KMS-11 (cell line): ENCODE measurements around the gene AK9.

Source experiments
- H2AFZ ChIP-seq: fragments of 200-600 bp; sonication (generic); 2 replicates; pipeline ENCODE4 v1.6.1; 2016; ENCODE audit warnings: antibody characterized with exemption, mixed run types, low read depth
- H3K27ac ChIP-seq: fragments of 200-600 bp; sonication (generic); 2 replicates; pipeline ENCODE4 v1.6.1; 2016; ENCODE audit warnings: mild to moderate bottlenecking, mixed run types
- H3K27me3 ChIP-seq: fragments of 200-600 bp; sonication (generic); 2 replicates; pipeline ENCODE4 v1.6.1; 2017; ENCODE audit warnings: mild to moderate bottlenecking, low read depth, mixed run types, moderate library complexity; ENCODE audit not compliant: insufficient read depth
- H3K36me3 ChIP-seq: fragments of 200-600 bp; sonication (generic); 2 replicates; pipeline ENCODE4 v1.6.1; 2017; ENCODE audit warnings: mild to moderate bottlenecking, mixed run types; ENCODE audit not compliant: insufficient read depth
- H3K4me1 ChIP-seq: fragments of 200-600 bp; sonication (generic); 2 replicates; pipeline ENCODE4 v1.6.1; 2016; ENCODE audit warnings: mild to moderate bottlenecking, low read depth, mixed run types; ENCODE audit not compliant: poor library complexity, severe bottlenecking
- H3K4me2 ChIP-seq: fragments of 200-600 bp; sonication (generic); 2 replicates; pipeline ENCODE4 v1.7.0; 2016; ENCODE audit warnings: mild to moderate bottlenecking, mixed run types
- H3K4me3 ChIP-seq: fragments of 200-600 bp; sonication (generic); IDR thresholded peaks from 2 replicates; pipeline ENCODE4 v1.6.1; 2017; ENCODE audit warnings: low read depth, low read length, mixed read lengths; ENCODE audit not compliant: insufficient read depth
- H3K79me2 ChIP-seq: fragments of 200-600 bp; sonication (generic); 2 replicates; pipeline ENCODE4 v1.6.1; 2016; ENCODE audit warnings: low read depth, mixed run types; ENCODE audit not compliant: insufficient read depth
- H3K9ac ChIP-seq: fragments of 200-600 bp; sonication (generic); 2 replicates; pipeline ENCODE4 v1.6.1; 2016; ENCODE audit warnings: mild to moderate bottlenecking, mixed run types
- H4K20me1 ChIP-seq: fragments of 200-600 bp; sonication (generic); 2 replicates; pipeline ENCODE4 v1.6.1; 2016; ENCODE audit warnings: mild to moderate bottlenecking, mixed run types; ENCODE audit not compliant: insufficient read depth
- TF ChIP-seq, protein P1 (sequence below): fragments of 200-600 bp; sonication (generic); conservative IDR thresholded peaks from 2 replicates; pipeline ENCODE4 v1.6.1; 2017; ENCODE audit warnings: low read depth, mild to moderate bottlenecking, antibody characterized with exemption, low read length, moderate library complexity, mixed read lengths

AK9 gene

DNA sequence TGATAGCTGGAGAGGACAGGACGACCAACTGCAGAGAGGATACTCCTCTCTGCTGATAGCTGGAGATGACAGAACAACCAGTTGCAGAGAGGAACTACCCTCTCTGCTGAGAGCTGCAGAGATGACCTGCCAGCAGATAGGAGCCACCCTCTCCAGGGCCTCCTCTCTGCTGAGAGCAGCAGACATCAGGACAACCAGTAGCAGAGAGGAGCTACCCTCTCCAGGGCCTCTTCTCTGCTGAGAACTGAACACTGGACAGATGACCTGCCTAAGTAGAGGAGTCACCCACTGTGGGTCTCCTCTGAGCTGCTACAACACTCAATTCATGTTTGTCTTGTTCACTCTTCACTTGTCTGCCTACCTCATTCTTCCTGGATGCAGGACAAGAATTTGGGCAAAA, 180.6 kb downstream of the AK9 start:
- no peaks in the 10 kb centered on the region for H3K27me3 ChIP-seq
- no peak overlapping the region for H3K4me2 ChIP-seq
- H3K27ac ChIP-seq: no peak overlapping the region
- no peaks in the 10 kb centered on the region for H4K20me1 ChIP-seq
- H3K4me1 ChIP-seq: no peaks in the 10 kb centered on the region
- no peak overlapping the region for H3K4me3 ChIP-seq
- H3K9ac ChIP-seq: no peak overlapping the region
- no peaks in the 10 kb centered on the region for H3K36me3 ChIP-seq
- no peak overlapping the region for H2AFZ ChIP-seq
- H3K79me2 ChIP-seq: no peaks in the 10 kb centered on the region
- TF ChIP-seq, protein P1, sequence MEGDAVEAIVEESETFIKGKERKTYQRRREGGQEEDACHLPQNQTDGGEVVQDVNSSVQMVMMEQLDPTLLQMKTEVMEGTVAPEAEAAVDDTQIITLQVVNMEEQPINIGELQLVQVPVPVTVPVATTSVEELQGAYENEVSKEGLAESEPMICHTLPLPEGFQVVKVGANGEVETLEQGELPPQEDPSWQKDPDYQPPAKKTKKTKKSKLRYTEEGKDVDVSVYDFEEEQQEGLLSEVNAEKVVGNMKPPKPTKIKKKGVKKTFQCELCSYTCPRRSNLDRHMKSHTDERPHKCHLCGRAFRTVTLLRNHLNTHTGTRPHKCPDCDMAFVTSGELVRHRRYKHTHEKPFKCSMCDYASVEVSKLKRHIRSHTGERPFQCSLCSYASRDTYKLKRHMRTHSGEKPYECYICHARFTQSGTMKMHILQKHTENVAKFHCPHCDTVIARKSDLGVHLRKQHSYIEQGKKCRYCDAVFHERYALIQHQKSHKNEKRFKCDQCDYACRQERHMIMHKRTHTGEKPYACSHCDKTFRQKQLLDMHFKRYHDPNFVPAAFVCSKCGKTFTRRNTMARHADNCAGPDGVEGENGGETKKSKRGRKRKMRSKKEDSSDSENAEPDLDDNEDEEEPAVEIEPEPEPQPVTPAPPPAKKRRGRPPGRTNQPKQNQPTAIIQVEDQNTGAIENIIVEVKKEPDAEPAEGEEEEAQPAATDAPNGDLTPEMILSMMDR: no peak

DNA sequence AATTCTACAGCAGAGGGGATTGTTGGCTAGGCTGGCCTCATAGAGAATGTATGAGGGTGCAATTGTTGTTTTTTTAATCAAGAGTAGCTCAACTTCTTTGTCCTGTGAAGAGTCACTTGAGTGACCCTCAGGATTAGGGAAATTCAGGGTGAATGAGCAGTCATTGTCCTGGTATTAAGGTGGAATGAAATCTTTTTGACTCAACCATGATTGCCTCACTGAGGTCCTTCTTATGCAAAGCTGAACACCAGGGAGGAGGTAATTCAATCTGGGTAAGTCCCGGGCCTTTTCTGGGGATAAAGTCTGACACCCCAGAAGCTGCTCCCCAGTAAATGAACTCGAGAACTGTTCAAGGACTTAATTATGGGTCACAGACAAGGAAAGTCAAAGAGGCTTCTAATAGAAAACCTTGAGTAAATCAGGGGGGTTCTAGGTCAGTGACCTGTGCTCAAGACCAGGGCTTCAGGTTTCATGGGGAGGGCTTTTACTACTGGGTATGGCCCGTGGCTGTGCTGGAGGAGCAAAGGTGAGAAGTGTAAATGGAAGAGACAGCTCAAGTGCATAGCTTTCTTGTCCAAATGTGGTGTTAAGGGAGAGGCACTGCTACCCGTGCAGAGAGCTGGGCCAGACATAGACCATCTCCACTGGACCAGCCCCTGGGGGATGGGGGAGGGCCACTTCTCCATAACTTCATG, 182.7 kb downstream of the AK9 start:
- H3K36me3 ChIP-seq: no peaks in the 10 kb centered on the region
- H3K4me3 ChIP-seq: no peak overlapping the region
- TF ChIP-seq, protein P1: no peak
- no peak overlapping the region for H3K27ac ChIP-seq
- no peaks in the 10 kb centered on the region for H3K27me3 ChIP-seq
- H3K79me2 ChIP-seq: no peaks in the 10 kb centered on the region
- no peak overlapping the region for H2AFZ ChIP-seq
- H3K4me2 ChIP-seq: no peak overlapping the region
- H3K4me1 ChIP-seq: no peaks in the 10 kb centered on the region
- no peak overlapping the region for H3K9ac ChIP-seq
- no peaks in the 10 kb centered on the region for H4K20me1 ChIP-seq

DNA sequence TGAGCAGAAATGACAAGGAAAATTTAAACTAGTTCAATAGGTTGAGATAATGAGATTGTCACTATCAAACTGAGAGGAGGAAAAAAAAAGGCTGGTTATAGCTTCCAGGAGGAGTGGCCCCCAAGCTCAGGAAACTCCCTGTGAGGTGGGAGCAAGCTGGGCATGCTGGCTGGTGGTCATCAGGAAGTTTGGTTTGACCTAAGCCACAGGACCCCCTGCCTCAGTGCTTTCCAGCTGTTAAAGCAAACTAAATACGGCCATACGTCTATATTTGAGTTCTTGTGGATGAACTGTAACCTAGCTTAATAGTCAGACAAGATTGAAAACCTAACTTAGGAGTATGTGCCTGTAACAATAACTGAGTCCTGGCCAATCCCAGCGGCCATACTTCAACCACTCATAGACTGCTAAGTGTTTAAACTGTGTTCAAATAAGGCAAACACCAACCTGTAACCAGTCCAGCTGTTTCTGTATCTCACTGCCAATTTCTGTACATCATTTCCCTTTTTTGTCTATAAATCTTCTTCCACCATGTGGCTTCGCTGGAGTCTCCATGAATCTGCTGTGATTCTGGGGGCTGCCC, 183.4 kb downstream of the AK9 start:
- TF ChIP-seq, protein P1: no peak
- H3K27ac ChIP-seq: no peak overlapping the region

DNA sequence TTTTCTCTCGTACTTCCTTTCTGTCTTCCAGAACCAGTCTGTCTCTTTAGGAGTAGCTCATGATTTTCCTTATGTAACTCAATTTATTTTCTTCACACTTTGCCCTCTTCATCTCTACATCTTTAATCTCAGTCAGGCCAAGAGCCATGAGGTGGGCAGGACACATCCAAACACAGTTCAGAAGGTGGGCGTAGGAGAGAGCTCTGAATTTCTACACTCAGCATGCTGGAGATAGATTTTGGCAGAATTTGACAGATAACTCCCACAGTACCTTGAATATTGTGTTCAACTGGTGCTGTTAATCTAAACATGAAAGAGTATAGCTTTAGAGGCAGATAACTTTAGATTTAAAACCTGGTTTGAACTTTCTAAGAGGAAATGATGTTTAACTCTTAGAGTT, 184.2 kb downstream of the AK9 start:
- Histone ChIP-seq H3K9ac (no peak overlapping the region), H3K36me3 (no peaks in the 10 kb centered on the region), H3K79me2 (no peaks in the 10 kb centered on the region), H3K4me1 (no peaks in the 10 kb centered on the region), H3K27ac (no peak overlapping the region), H3K4me3 (no peak overlapping the region), H3K27me3 (no peaks in the 10 kb centered on the region), H2AFZ (no peak overlapping the region), H3K4me2 (no peak overlapping the region), H4K20me1 (no peaks in the 10 kb centered on the region)
- TF ChIP-seq, protein P1: no peak

More for the DNA sequence above, 183.4 kb downstream of the AK9 start:
- H2AFZ ChIP-seq: no peak overlapping the region
- no peak overlapping the region for H3K9ac ChIP-seq
- no peaks in the 10 kb centered on the region for H3K36me3 ChIP-seq
- no peaks in the 10 kb centered on the region for H3K27me3 ChIP-seq
- H3K4me2 ChIP-seq: no peak overlapping the region
- no peaks in the 10 kb centered on the region for H3K79me2 ChIP-seq
- no peaks in the 10 kb centered on the region for H3K4me1 ChIP-seq
- no peaks in the 10 kb centered on the region for H4K20me1 ChIP-seq
- no peak overlapping the region for H3K4me3 ChIP-seq
